HG03095 (cell line): ENCODE results near the gene TEX47.

Experiments used
- ATAC-seq: cut with Tn5 transposase; IDR thresholded peaks from one replicate; pipeline ENCODE4 v1.9.1; 2021; ENCODE audit warnings: moderate library complexity; ENCODE audit not compliant: unreplicated experiment

TEX47 gene

DNA sequence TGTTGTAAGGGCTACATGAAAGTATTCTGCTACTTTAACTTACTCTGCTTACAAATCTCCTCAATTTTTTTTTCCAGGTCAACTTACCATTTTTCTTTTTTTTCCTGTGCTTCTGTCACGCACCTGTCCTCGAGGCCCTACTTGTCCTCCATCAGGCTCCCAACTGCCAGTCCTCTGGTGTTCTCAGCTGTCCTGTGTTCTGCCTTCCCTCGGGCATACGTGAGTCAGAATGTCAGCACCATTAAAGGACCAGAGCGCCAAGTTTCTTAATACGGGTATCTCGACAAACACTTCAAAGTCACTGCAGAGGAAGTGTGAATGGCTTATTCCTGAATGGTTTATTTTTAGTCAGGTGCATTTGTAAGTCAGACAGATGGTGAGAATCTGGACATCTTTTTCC is at the start of gene TEX47:
TEX47 (minus strand) TSS at position 185 of the 400 bp plus-strand sequence. CDS start 795 bp downstream, outside the sequence.
- ATAC-seq, result no peak

DNA sequence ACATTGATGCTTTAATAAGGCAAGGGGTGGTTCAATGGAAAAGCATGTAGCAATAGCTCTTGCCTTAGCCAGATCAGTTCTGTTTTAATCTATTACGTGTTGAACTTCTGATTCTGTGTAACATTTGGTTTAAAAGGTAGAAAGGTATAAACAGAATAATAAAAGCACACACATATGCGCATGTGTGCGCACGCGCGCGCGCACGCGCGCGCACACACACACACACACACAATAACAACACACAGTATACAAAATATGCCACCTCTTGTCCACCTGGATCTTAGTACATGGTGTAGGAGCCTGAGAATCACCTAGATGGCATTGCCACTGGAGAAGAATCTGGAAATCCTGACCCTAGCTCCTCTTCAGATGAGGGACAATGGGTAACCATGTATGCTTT is 49.6 kb upstream of the TEX47 start:
- ATAC-seq, result no peak

DNA sequence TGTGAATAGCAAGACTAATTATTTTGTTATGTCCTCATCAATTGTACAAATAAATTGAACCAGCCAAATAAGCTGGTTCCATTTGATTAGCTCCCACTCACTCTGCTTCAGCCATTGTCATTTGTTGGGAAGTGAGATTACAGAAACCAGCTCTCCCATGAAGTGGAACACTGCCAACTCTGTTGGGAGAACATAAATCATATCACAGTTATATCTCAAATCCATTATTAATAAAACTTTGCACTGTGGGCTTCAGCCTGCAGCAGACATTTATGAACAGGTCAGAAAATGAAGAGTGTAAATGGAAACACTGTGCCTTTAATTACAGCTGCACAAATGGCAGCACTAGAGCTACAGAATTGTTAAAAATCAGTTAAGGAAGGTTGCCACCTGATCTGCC is 46.7 kb upstream of the TEX47 start:
- no peak for ATAC-seq

DNA sequence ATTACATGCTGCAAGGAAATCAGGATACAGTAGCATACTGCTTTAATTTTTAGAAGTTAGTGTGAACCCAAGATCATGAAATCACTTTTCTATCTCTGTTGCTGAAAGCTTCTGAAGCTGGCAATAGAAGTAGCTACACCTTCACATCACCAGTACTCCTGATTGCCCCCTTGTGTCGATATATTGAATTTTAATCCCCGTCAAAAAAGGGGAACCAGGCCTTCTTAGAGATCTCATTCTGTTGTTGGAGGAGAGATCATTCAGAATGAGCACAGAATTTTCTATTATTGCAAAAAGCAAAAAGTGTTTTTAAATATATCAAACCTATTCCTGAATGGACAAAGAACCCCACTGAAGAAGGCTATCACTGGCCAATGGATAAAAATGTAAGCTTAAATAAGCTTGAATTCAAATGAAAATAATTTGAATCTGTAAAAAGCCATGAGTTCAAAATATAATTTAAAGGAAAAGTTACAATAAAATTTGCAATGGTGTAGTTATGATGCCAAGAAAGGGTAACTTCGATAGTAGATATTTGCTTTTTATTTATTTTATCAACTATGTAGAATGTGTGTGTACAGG is 39.7 kb upstream of the TEX47 start:
- no peak for ATAC-seq

DNA sequence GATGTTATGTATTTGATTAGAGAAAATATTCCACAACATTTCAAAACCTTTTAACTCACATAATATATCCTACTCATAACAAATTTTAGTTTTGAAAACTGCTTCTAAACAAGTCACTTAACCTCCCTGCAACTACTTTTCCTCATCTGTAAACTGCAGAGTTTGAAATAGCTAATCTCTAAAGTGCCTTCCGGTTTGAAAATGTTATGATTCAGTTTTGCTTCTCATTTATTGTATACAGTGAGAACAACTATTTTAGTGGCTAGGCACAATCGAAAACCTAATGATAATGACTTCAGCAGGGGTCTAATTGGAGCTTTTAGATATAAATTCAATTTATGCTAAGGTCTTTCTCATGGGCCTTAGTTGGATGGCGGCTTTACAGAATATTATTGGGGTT is 30.7 kb upstream of the TEX47 start:
- no peak for ATAC-seq

DNA sequence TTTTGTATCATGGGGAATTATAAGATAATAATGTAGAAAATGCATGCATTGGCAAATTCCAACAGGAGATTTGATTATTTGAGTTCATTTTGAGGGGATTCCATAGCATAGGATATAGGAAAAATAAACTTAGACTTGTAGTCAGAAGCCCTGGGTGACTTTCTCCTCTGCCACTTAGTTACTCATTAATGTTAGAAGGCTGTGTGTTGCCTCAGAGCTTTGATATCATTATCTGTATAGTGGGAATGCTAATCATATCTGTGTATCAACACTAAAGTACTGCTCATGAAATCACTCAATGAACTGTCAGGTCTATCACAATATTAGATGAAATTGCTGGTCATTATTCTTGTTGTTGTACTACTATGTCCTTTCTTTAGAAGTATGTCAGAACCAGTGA is 23.0 kb upstream of the TEX47 start:
- ATAC-seq, result no peak

DNA sequence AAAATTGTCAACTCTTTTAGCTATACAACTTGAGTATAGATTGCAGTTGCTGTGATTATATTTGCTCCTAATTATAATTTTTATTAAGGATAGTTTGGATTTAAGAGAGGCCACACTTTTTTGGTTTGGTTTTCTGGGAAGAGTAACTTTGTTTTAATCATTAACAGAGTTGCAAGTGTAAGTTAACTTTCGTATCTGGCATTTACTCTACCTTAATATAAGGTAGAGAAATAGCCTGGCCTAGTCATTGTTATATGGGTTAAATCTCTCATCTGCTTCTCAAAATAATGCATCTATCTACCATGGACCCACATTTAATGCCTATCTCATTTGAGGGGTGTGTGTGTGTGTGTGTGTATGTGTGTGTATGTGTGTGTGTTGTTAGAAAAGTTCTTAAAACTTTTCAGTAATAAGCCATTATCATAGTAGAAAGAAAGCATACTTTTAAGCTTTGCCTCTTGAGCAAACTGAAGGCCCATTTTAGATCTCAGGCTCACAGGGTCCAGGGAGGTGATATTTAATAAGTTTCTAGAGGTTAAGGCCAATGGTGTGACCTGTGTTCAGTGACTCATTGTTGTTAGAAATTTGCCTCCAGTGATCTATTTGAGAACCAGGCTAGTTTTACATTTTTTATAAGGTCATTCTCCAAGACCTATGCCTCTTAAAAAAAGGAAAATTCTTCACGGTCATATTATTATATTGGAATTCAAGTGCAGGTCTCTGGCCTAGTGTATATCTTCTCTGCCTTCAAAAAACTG is 10.9 kb upstream of the TEX47 start:
- no peak for ATAC-seq

DNA sequence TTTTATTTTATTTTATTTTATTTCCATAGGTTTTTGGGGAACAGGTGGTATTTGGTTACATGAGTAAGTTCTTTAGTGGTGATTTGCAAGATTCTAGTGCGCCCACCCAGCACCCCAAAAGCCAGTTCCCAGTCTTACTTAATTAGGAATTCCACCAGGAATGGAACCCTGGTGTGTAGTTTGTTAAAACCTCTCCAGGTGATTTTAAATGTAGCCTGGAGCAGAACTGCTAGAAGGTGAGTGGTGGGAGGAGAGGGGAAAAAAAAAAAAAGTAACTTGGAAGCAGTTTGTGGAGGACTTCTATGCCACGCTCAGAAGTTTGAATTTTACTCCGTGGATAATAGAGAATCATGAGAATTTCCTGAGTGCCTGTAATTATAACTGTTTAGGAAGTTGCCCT is 5.5 kb upstream of the TEX47 start:
- ATAC-seq, result no peak

DNA sequence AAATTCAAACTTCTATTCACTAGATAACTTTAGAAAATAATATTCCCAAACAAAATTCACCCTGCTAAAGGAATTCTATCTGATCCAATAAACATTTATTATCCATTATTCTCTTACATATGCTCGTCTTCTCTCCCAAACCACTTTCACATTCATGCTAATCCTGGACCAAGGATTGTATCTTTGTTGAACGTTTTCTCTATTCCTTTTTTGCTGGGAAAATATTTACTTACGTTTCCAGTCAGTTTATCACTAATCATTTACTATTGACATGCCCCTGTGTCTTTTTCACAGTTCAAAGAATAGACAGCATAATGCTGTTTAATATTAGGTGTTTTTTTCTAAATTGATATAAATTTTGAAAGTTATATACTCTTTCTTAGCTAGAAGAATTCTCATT is 3.2 kb downstream of the TEX47 start:
- no peak for ATAC-seq

DNA sequence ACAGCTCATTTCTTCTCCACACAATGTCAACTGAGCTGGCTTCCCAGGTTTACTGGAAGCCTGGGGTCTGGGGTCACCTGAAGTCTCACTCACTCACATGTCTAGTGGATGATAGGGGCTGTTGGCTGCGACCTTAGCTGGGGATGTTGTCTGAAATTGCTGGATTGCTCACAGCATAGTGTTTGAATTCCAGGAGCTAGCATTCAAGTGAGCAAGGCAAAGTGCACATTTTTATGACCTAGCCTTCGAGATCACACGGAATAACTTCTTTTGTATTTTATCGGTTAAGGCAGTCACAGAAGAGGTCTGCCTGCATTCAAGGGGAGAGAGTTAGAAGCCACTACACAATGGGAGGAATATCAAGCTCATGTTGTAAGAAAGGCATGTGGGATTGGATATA is 3.6 kb downstream of the TEX47 start:
- no peak for ATAC-seq

DNA sequence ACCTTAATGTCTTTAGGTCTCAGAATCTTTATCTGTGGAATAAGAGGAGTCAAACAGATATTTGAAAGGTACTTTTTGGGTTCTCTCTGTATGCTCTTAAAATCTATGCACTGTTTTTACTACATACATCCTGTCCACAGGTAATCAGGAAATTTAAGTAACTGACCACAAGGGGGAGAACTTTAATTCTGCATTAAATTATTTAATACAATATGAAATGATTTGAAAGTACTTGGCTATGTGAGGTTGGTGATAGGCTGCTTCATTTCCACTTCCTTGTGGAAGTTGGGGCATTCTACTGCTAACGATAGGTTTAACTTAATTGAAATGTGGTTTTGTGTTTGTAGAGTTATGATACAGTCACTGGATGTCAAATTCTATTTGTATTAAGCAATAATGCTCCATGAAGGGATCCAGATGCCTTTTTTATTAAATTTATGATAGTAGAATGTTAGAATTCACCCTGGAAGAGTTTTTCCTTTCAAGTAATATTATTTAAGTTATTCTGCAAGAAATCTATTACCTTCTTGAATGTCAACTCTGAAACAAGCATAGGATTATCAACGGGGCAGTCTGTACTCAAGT is 6.0 kb downstream of the TEX47 start:
- no peak for ATAC-seq

DNA sequence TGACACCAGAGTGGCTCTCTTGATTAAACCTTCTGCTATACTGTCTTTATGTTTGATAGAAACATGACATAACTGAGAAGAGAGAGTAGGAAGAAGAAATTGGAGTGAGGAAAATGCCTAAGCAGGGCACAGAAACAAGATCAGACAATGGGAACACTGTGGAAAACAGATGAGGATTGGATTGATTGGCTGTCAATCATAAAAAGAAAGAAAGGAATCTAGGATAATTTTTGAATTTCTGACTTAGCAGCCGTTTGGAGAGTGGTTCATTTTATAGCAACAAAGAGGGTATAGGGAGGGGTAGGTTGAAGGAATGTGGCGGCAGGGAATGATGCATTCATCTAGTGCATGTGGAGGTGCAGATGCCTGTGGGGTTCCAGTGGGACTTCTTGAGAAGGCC is 7.8 kb downstream of the TEX47 start:
- no peak for ATAC-seq

DNA sequence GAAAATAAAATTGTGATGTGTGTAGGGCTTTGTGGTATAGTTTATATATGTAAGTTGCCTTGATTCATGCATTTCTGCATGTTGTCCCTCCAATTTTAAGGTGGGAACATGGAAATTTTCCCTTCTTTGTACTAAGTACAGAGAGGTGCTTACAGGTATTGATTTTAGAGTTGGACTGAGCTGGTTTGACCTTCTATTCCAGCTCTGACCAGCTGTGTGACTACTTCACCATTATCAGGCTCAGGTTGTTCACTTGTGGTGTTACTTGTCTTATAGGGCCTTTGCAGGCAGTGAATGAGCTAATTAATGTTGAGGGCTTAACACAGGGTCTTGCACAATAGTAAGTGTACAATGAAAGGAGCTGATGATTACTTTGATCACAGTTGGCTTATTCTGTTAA is 19.7 kb downstream of the TEX47 start:
- ATAC-seq, result no peak

DNA sequence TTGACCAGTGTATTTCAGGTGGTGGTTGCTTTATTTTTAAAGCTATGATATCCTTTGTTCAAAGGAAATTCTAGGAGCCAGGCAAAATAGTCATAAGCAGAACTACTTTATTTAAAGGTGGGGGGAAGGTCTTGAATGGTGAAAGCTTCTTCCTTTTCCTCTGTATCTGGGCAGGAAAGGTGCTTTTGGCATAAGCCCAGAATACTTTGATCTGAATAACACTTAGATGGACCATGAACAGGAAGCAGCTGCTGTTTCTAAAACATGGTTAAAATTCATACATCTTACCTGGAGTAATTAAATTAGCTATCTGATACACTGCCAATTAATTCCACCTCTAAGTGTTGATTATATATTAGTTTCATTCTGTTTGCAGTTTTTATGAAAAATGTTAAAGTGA is 22.8 kb downstream of the TEX47 start:
- ATAC-seq, result no peak

DNA sequence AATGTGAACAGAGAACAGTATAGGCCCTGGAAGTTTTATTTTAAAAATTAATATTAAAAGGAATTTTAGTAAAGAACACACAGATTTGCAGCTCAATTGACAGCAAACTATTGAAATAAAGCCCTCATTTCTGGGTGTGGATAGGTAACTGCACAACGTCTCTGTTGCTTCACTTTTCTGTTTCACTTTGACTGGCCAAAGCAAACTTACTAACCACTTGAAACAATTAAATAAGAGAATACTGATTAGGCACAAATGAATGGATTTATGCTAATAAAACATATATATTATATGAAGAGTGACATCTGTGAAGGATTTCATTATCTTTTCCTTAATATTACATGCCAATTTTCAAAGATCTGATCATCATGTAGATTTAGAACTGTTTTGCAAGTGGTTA is 24.1 kb downstream of the TEX47 start:
- no peak for ATAC-seq

DNA sequence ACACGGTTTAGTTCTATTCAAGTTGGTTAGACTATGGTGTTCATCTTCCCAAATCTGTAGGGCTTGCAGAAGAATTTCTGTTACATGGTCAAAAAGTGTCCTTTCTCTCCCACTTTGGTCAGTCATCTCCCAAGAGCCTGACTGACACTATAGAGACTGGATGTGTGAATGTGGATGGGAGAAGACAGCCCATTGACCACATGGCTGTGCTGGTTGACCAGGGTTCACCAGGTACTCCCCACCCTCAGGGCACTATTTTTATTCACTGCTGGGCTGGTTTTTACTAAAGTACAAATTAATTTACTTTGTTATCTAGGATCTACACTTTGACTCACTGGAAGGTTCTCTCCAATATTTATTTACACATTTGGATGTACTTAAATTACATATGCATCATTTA is 33.8 kb downstream of the TEX47 start:
- ATAC-seq, result no peak

DNA sequence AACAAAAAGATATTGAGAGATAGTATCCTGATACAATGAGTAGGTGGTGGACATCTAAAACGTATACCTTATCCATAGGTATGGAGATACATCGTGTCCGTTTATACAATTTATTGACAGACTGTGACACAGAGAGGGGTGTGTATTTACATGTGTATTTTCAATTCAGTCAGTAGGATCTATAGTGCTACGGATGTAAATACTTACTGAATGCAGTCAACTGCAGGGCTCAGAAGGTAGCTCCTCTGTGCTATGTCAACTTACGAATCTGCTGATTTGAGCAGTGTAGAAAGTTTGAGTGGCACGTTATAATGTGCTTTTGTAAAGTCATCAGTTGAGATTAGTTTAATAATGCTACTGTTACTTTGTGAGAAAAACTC is 35.4 kb downstream of the TEX47 start:
- no peak for ATAC-seq

DNA sequence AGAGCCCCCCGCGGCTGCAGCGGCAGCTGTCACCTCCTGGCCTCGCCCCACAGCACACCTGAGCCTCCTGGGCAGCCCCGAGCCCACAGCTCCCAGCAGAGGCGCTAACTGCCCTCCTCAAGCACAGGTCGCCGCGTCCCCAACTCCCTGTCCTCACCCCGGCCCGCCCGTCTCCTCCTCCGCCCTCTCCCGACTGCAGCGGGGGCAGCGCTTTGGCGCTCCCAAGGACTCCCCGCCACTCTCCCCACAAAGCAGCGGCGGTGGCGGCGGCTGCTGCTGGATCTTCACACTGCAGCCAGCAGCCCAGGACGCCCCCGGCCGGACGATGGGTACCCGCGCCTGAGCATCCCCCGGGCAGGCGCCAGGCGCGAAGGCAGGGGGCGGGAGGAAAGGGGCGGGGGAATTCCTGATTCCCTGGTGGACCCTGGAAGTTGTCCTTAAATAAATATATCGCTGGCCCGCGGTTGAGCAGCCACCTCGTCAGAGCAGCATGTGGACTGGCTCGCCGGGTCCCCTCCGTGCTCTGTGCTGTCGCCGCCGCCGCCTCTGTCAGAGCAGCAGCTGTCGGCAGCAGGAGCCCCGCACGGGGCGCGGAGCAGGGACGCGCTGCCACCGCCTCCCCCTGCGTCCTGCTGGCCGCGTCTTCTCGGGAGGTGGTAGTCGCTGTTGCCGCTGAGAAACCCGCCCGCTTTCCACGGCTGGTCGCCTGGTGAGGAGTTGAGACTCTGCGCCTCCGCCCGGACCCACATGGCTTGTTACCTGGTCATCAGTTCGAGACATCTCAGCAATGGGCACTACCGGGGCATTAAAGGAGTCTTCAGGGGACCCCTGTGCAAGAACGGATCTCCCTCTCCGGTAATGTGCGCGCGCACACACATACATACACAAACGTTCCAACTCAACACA is 36.1 kb downstream of the TEX47 start, which contains the start of gene ZNF804B:
ZNF804B (plus strand) TSS at position 471 of the 906 bp plus-strand sequence; CDS start at position 748, 277 bp downstream.
- no peak for ATAC-seq

DNA sequence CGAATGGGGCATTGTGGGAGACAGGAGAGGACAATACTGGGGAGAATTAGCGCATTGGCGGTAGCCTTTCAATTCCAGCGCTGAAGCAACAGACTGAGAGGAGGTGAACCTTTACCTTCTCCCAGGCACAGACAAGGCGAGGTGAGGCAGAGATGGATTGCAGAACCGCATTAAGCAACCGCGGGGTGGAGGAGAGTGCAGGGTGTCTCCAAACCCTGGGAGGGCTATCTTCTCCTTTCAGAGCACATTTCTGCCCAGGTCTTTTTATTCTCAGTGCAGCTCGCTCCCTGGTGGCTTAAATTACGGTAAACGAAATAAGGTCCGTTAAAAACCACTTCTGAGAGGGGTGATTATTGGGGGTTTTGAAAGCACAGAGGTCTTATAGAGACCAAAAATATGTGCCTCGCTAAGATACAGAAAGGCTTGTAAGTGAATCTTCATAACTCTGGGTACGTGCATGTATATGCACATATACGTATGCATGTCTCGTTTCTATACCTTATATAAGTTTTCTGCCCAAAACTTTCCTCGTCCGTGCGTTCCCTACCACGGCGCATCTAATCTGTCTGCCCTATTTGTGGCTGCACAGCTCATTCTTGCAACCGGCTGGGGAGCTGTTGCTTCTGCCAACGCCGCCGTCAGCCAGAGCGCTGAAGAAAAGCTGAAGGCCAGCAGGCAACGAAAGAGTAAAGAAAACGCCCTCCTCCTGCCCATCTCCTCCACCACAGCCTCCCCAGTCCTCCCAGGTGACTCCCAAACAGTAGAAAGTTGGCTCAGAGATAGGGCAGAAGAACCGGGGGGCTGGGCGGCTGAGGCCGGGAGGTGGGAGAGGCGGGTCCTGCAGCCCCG is 36.9 kb downstream of the TEX47 start:
- ATAC-seq, result no peak

DNA sequence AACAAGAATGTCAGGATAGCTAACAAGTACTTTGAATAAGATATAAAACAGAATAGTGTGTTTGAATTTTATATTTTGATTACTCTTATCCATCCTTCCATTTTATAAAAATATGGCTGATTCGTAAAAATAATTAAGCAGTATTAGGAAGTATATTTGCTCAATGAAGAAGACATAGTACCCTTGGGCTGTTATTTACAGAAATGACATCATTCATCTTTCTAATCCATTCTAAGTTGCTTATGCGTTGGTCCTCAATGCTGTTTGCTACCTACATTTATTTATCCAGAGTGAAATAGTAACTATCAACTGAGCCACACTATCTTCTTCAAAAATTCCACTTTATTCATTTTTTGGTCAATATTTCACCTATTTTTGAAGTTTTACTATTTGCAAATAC is 38.2 kb downstream of the TEX47 start:
- ATAC-seq, result no peak

DNA sequence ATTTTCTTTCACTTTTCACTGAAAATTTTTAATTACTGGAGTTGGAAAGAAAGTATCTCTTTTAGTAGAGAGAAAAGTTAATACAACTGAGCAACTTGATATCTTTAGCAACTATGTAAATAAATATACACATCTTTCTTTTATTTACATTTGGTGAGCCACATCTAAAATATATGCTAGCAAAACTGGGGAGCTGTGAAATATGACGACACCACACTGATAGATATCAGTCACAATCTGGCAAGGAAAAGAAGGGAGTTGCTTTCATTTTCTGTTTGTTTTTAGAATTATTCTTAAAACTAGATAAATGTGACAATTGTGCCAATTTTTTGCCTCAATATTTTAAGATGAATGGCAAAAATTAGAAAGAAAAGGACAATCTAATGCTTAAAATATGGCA is 38.7 kb downstream of the TEX47 start:
- ATAC-seq, result no peak
